Measurements from ENCODE around the gene FGF14. TPM values are rescaled to one million over a fixed set of nuclear protein-coding genes. Genes with fewer than 3 reads are reported as not detected.

The FGF14 gene
- total RNA-seq: not detected in 2 replicates

GRCh38 chr13:102401766-102402165 is at the start of gene FGF14:
Gene FGF14 (minus strand): TSS chr13:102402048.
- intact Hi-C loops (cut with micrococcal nuclease): loop anchor here (2.0 kb wide), 1 partner anchor 775 kb away; no protein-coding TSS in a partner anchor
- Mint-ChIP-seq H3K9me3 (no peaks in the 10 kb centered on the region), H3K27ac (no peak within 1 kb of the TSS), H3K4me3 (peak within 1 kb of the TSS; percentile 67), H3K4me1 (peaks cover 29% of the 10 kb centered on the region), H3K36me3 (ENCODE audit: low read depth) (no peaks in the 10 kb centered on the region), H3K27me3 (peaks cover 40% of the 10 kb centered on the region)
- ChIA-PET POLR2A (no interaction called here), CTCF (no interaction called here)
- DNase-seq: no peak
- ATAC-seq (ENCODE audit: low read depth): no peak
- TF ChIP-seq, protein P1, sequence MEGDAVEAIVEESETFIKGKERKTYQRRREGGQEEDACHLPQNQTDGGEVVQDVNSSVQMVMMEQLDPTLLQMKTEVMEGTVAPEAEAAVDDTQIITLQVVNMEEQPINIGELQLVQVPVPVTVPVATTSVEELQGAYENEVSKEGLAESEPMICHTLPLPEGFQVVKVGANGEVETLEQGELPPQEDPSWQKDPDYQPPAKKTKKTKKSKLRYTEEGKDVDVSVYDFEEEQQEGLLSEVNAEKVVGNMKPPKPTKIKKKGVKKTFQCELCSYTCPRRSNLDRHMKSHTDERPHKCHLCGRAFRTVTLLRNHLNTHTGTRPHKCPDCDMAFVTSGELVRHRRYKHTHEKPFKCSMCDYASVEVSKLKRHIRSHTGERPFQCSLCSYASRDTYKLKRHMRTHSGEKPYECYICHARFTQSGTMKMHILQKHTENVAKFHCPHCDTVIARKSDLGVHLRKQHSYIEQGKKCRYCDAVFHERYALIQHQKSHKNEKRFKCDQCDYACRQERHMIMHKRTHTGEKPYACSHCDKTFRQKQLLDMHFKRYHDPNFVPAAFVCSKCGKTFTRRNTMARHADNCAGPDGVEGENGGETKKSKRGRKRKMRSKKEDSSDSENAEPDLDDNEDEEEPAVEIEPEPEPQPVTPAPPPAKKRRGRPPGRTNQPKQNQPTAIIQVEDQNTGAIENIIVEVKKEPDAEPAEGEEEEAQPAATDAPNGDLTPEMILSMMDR (IDR thresholded peaks at IDR 0.05): no peak

- POLR2A ChIA-PET: no interaction called here
- H3K27me3 Mint-ChIP-seq: peaks cover 15% of the 10 kb centered on the region
- DNase-seq: no peak
- no peak overlapping the region for H3K27ac Mint-ChIP-seq
- intact Hi-C loops (cut with micrococcal nuclease): no loop called here
- peaks cover 12% of the 10 kb centered on the region for H3K9me3 Mint-ChIP-seq
- no peak overlapping the region for H3K4me3 Mint-ChIP-seq
- H3K36me3 Mint-ChIP-seq (ENCODE audit: low read depth): no peaks in the 10 kb centered on the region
- CTCF ChIA-PET: no interaction called here
- no peaks in the 10 kb centered on the region for H3K4me1 Mint-ChIP-seq
- no peak for ATAC-seq (ENCODE audit: low read depth)
- TF ChIP-seq, protein P1 (IDR thresholded peaks at IDR 0.05): no peak
These were observed 41.4 kb upstream of the FGF14 start for GRCh38 chr13:102443249-102443648.

GRCh38 chr13:102441085-102441484 is 39.2 kb upstream of the FGF14 start:
- TF ChIP-seq, protein P1 (IDR thresholded peaks at IDR 0.05): no peak
- Mint-ChIP-seq H3K27ac (no peak overlapping the region), H3K36me3 (ENCODE audit: low read depth) (no peaks in the 10 kb centered on the region), H3K9me3 (peaks cover 8% of the 10 kb centered on the region), H3K4me1 (no peaks in the 10 kb centered on the region), H3K27me3 (peaks cover 15% of the 10 kb centered on the region), H3K4me3 (no peak overlapping the region)
- ChIA-PET POLR2A (no interaction called here), CTCF (no interaction called here)
- DNase-seq (no peak), ATAC-seq (ENCODE audit: low read depth) (no peak)
- intact Hi-C loops (cut with micrococcal nuclease): no loop called here

GRCh38 chr13:102440259-102440936 is 38.5 kb upstream of the FGF14 start:
- H3K36me3 Mint-ChIP-seq (ENCODE audit: low read depth): no peaks in the 10 kb centered on the region
- TF ChIP-seq, protein P1 (IDR thresholded peaks at IDR 0.05): no peak
- peaks cover 15% of the 10 kb centered on the region for H3K27me3 Mint-ChIP-seq
- intact Hi-C loops (cut with micrococcal nuclease): no loop called here
- H3K27ac Mint-ChIP-seq: no peak overlapping the region
- CTCF ChIA-PET: no interaction called here
- DNase-seq (no peak), ATAC-seq (ENCODE audit: low read depth) (no peak)
- H3K9me3 Mint-ChIP-seq: peaks cover 8% of the 10 kb centered on the region
- H3K4me3 Mint-ChIP-seq: no peak overlapping the region
- POLR2A ChIA-PET: no interaction called here
- no peaks in the 10 kb centered on the region for H3K4me1 Mint-ChIP-seq

GRCh38 chr13:102422690-102423089 is 20.8 kb upstream of the FGF14 start:
- ChIA-PET CTCF (no interaction called here), POLR2A (no interaction called here)
- intact Hi-C loops (cut with micrococcal nuclease): no loop called here
- DNase-seq: no peak
- Mint-ChIP-seq H3K27ac (no peak overlapping the region), H3K36me3 (ENCODE audit: low read depth) (no peaks in the 10 kb centered on the region), H3K27me3 (no peaks in the 10 kb centered on the region), H3K9me3 (peaks cover 27% of the 10 kb centered on the region), H3K4me3 (no peak overlapping the region), H3K4me1 (no peaks in the 10 kb centered on the region)
- no peak for ATAC-seq (ENCODE audit: low read depth)
- TF ChIP-seq, protein P1 (IDR thresholded peaks at IDR 0.05): no peak

Measured in activated B cell treated with CpG ODN at 0.5 μM for 24 hours (primary cell).